Measurements from ENCODE around the gene KTN1.

The KTN1 gene

GRCh38 chr14:55609681-55610080 lies 29.7 kb downstream of the KTN1 start:
- DNase-seq (ENCODE audit: low spot score): no peak

- no peak for DNase-seq (ENCODE audit: low spot score)
Observed at GRCh38 chr14:55610713-55611370, 30.8 kb downstream of the KTN1 start.

DNA sequence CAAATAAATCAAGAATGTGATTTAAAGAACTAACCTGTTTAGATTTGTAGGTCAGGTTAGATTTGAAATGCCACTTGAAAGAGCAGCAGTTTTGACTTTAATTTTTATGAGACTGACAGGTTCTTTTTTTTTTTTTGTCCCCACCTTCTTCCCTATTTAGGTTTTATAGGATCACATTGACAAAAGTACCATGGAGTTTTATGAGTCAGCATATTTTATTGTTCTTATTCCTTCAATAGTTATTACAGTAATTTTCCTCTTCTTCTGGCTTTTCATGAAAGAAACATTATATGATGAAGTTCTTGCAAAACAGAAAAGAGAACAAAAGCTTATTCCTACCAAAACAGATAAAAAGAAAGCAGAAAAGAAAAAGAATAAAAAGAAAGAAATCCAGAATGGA lies 31.9 kb downstream of the KTN1 start:
- no peak for DNase-seq (ENCODE audit: low spot score)

GRCh38 chr14:55614304-55614703 lies 34.3 kb downstream of the KTN1 start:
- DNase-seq (ENCODE audit: low spot score): no peak

GRCh38 chr14:55620277-55620676 lies 40.3 kb downstream of the KTN1 start:
- DNase-seq (ENCODE audit: low spot score): no peak

DNA sequence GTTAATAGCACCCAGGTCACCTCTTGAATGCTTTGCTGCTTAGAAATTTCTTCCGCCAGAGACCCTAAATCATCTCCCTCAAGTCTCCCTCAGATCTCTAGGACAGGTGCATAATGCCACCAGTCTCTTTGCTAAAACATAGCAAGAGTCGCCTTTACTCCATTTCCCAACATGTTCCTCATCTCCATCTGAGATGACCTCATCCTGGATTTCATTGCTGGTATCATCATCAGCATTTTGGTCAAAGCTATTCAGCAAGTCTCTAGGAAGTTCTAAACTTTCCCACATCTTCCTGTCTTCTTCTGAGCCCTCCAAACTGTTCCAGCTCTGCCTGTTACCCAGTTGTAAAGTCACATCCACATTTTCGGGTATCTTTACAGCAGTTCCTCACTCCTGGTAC lies 41.0 kb downstream of the KTN1 start:
- no peak for DNase-seq (ENCODE audit: low spot score)

DNA sequence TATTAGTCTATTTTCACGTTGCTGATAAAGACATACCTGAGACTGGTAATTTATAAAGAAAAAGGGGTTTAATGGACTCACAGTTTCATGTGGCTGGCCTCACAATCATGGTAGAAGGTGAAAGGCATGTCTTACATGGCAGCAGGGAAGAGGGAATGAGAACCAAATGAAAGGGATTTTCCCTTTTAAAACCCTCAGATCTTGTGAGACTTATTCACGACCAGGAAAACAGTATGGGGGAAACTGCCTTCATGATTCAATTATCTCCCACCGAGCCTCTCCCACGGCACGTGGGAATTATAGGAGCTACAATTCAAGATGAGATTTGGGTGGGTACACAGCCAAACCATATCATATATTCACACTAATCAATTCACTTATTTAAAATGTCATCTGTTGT lies 41.4 kb downstream of the KTN1 start:
- no peak for DNase-seq (ENCODE audit: low spot score)

DNA sequence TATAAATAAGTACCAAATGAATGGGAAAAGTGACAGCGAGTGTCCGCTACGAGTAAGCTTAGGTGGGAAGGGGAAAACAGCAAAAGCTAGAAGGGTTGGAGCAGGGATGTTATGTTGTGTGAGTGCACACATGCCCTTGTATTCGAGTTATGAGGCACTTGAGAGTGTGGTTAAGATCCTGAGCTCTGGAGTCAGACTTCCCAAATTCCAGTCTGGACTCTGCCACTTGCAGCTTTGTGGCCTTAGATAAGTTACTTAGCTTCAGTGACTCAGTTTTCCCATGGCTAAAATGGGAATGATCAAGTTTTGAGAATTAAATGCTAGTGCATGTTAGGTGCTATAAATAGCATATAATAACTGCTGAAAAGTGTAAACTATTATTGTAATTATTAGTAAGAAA lies 44.9 kb downstream of the KTN1 start:
- DNase-seq (ENCODE audit: low spot score): no peak

- DNase-seq (ENCODE audit: low spot score): no peak
Observed at GRCh38 chr14:55625481-55625880, 45.5 kb downstream of the KTN1 start.

GRCh38 chr14:55626131-55626530 lies 46.1 kb downstream of the KTN1 start:
- DNase-seq (ENCODE audit: low spot score): no peak

- no peak for DNase-seq (ENCODE audit: low spot score)
Observed at GRCh38 chr14:55628426-55628825, 48.4 kb downstream of the KTN1 start.

DNA sequence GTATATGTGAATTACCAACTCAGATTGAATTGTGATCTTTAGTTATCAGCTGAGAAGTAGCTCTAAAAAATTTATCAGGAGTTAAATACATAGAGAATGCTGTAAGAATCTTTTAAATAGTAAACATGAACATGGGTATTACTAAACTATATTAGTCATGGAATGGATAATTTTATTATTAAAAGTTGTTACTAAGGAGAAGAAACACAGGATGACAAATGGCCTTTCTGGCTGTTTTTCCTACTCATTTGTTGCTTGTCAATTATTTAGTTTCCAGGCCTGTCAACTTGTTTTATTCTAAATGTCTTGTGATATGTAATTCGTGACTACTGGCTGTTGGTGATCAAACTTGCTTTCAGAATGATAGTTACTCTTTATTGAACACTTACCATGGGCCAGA lies 58.7 kb downstream of the KTN1 start:
- DNase-seq (ENCODE audit: low spot score): no peak

DNA sequence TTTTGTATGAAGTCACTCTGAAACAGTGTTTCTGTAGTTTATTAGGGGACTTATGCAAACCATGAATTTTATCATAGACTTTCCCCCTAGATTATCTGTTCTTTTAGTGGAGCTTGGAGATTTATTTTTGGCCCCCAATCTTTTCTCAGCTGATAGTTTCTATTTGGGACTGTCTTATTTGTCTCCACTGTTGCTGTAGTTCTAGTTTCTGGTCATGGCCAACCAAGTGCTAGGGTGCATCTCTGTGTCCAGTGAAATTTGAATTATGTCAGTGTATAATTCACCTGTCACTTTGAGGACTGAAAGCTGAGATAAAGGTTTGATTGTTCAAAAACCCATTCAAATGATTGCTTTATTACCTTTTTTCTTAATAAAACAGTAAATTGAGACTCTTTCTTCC lies 61.3 kb downstream of the KTN1 start:
- no peak for DNase-seq (ENCODE audit: low spot score)

- no peak for DNase-seq (ENCODE audit: low spot score)
Observed at GRCh38 chr14:55641954-55642353, 61.9 kb downstream of the KTN1 start.

- no peak for DNase-seq (ENCODE audit: low spot score)
Observed at GRCh38 chr14:55645145-55645544, 65.1 kb downstream of the KTN1 start.

DNA sequence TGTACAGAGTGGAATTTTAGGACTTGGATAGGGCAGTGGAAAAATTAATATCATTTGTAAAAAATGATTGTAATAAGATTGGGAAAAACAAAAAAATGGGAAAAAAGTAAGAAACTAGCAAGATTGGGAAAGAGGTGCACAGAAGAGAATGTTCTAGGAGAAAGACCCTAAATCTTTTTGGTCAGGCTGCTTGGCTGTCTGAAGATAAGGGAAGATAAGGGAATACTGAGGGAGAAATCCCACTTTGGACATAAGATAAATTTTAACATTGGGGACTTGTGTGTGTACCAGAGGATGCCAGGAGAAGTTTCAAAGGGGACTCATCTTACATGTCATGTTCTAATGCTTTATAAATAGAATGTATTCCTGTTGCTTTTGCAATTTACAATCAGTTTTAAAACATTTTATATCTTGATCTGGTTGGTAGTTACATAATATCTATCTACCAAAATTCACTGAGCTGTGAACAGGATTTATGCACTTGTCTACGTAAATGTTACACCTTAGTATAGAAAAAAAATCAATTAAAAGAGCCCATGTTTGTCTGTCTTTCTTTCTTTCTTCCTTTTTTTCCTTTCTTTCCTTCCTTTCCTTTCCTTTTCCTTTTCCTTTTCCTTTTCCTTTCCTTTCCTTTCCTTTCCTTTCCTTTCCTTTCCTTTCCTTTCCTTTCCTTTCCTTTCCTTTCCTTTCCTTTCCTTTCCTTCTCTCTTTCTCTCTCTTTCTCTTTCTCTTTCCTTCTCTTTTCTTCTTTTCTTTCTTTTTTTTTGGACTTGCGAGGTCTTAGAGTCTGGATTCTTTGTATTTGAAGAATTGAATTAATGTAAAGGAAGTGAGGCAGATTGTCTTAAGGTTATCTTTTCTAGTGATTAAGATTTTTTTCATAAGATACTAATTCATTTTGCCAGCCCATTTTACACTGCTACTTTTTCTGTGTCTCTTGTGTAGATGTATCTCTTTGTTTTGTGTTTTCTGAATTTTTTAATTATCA lies 66.1 kb downstream of the KTN1 start:
- no peak for DNase-seq (ENCODE audit: low spot score)

DNA sequence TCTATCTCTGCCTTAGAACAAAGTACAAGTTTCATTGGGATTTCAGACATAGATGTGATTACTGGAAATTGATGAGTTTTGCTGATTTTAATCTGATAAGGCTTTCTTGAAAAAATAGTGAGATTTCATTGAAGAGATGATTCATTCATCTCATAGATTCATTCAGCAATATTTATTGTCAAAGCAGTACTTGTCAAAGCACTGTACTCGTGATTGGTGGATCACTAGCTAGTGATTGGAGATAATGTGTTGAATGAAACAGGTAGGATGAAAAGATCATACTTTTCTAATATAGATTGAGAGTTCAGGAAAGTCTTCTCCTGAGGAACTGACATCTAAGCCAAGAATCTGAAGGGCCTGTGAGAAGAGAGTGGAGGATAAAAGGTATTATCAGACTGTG lies 71.0 kb downstream of the KTN1 start:
- DNase-seq (ENCODE audit: low spot score): no peak

DNA sequence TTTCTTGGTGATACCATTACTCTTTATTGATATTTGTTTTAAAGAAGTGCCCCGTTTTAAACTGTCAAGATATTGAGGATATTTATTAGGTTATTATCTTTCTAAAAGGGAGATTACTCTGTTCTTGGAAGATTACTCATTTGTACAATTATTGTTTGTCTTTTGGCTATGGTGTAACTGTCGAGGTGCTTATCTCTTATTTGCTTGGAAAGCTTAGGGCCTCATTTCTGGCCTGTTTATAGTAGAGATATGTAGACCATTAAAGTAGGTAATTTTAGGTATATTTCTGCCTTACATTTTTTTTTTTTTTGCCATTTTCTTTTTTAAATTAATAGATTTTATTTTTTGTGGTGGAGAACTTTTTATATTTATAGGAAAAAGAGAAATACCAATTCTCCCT lies 74.2 kb downstream of the KTN1 start:
- peak; percentile 4 for DNase-seq (ENCODE audit: low spot score)

DNA sequence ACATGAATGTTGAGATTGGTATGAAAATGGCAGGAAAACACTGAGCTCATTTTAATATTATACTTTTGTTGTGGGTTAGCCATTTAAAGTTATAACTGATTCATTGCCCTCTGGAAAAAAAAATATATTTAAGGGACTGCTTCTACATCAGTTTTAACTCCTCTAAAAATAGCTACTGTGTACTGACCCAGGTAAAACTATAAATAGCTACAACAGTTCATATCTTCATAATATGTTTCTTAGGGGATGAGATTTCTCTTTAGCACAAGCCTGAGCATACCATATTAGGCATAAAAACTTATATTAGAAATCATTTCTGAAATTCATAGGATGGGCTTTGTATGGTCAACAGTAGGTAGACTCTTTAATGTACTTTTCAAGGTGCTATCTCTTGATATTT lies 81.0 kb downstream of the KTN1 start:
- DNase-seq (ENCODE audit: low spot score): no peak

- no peak for DNase-seq (ENCODE audit: low spot score)
Observed at GRCh38 chr14:55662752-55663151, 82.7 kb downstream of the KTN1 start.

- no peak for DNase-seq (ENCODE audit: low spot score)
Observed at GRCh38 chr14:55665067-55665675, 85.2 kb downstream of the KTN1 start.

DNA sequence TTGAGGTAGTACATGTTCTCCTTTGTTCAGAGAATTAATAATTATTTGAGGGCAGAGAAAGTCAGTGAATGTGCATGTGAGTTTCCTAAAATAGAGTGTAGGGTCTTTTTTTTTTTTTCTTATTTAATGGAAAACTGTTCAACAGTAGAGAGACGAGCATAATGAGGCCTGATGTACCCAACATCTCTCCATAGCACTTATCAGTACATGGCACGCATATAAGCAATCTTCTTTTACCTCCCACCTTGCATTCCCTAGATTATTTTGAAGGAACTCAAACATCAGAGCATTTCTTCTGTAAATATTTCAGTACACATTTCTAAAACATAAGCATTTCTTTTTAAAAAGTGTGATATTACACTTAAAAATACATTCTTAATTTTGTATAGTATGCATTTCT lies 87.8 kb downstream of the KTN1 start:
- DNase-seq (ENCODE audit: low spot score): no peak

- no peak for DNase-seq (ENCODE audit: low spot score)
Observed at GRCh38 chr14:55671641-55672040, 91.6 kb downstream of the KTN1 start.

Data from HuH-7 (cell line).